Measurements from ENCODE around the gene GCSAM.

GRCh38 chr3:112095731-112096130 is 37.3 kb downstream of the GCSAM start:
- TF ChIP-seq CTCF (IDR thresholded peaks at IDR 0.05; ENCODE audit: insufficient read depth, low read length) = no peak
- no peak for TF ChIP-seq GABPA (IDR thresholded peaks at IDR 0.05; ENCODE audit: low read depth)
- TF ChIP-seq POLR2AphosphoS5 (IDR thresholded peaks at IDR 0.05; ENCODE audit: low read depth) = no peak
- TF ChIP-seq REST (IDR thresholded peaks at IDR 0.05; ENCODE audit: insufficient replicate concordance, low read depth) = no peak

Measured in HL-60 (cell line).